Erythroblast (primary cell): Measurements from ENCODE around the gene TULP1.
"Not testable (repeated sequence)": the region's sequence is repeated elsewhere in the genome, so short reads cannot be mapped to it uniquely, and the experiment has no call there.

Experiments
- DNase-seq, 2 experiments: peaks; one replicate each; lab custom pipeline; 2025; lab: John Stamatoyannopoulos, UW
- GATA1 ChIP-seq: IDR thresholded peaks from 2 replicates; pipeline ENCODE4 v1.6.1; 2011; ENCODE audit warnings: low read depth, mild to moderate bottlenecking, control low read depth, low read length, moderate library complexity
- POLR2A ChIP-seq: IDR thresholded peaks from 2 replicates; pipeline ENCODE4 v1.6.1; 2011; ENCODE audit warnings: mild to moderate bottlenecking, low read length

TULP1 gene

DNA sequence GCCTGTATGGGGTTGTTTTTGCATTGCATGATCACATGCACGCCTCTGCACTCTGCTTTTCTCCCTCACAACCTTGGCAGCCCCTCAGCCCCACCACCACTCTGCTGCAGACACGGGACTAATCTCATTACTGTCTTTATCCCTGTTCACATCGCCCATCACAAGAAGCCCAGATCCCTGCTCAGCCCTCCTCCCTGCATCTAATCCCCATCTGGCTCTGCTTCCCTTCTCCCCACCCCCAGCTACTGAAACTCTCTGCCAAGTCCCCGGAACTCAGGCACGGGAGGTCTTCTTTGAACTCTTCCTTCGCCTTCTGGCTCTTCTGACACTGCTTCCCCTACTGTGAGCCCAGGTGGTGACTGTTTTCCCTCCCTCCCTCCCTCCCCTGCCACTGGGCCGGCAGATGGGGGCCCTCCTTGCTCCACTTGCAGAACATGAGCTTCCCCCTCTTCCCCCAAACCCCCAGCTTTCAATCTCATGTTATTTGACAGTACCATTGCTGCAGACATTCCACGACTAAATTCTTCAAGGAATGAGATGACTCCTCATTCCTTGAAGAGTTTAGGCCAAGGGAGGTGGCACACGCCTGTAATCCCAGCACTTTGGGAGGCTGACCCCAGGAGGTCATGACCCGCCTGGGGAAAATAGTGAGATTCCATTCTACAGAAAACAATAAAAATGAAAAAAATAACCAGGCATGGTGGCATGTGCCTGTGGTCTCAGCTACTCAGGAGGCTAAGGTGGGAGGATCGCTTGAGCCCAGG is 21.9 kb upstream of the TULP1 start:
- TF ChIP-seq GATA1 = no peak
- DNase-seq = no peak

DNA sequence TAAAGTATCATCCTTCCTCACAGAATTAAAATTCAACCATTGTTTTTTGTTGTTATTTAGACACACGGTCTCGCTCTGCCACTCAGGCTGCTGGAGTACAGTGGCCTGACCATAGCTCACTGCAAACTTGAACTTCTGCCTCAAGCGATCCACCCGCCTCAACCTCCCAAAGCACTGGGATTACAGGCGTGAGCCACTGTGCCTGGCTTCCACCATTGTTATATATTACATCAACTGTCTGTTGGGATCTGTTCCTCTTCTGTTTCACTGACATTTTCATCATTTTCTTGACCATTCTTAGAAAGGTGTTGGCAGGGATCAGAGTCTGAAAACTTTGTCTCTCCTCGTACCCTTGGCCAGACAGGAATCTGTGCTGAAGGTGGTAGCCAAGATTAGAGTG is 21.3 kb upstream of the TULP1 start:
- TF ChIP-seq POLR2A (no peak), GATA1 (no peak)
- no peak for DNase-seq

DNA sequence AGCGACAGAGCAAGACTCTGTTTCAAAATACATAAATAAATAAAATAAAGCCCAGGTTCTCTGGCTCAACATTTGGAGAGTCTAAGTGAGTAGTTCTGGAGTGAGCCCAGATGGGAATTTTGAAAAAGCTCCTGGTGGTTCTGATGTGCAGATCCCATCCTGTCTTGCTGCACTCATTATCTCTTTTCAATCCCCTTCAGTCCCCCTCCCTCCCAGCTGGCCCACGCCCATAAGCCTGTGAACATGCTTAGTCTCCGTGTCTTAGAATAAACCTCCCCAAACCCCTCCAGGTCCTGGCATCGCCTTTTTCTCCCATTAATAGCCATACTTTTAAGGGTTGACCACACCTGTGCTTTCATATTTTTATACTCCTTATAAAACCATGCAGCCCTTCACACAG is 19.4 kb upstream of the TULP1 start:
- no peak for DNase-seq
- TF ChIP-seq POLR2A (no peak), GATA1 (no peak)

- no peak for DNase-seq
- no peak for TF ChIP-seq GATA1
- no peak for TF ChIP-seq POLR2A
Measured at GRCh38 chr6:35524380-35525020, 11.8 kb upstream of the TULP1 start.

DNA sequence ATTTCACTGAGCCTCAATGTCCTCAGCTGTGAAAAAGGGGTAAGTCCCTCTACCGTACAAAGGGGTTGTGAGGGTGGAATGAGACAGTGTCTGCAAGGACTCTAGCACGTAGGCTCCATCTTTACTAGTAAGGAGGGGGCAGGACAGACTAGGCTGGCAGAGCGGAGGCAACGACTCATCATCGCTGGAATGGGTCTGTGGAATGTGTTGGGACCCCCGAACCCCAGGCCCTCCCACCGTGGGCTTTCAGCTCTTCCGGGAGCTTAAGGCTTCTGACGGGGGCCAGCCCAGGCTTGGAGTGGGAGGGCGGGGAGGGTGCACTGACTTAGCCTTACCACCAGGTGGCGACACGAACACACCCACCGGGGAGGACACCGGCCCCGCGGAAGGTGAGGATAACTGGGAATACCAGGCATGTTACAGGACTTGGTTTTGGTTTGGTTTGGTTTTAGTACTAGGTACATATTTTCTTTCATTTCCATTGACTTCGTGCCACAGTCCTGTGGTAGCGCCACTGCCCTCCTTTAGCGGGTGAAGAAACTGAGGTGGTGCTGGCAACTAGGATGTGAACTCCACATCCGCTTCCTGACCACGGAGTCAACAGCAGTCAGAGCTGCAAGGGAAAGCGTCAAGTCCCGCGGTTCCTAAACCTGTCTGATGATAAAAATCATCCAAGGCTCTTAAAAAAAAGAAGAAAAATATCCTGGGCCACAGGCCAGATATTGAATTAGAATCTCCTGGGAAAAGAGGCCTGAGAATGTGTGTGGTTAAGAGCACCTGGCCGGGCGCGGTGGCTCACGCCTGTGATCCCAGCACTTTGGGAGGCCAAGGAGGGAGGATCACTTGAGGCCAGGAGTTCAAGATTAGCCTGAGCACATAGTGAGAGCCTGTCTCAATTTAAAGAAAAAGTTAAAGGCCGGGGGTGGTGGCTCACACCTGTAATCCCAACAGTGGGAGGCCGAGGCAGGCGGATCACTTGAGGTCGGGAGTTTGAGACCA is 10.3 kb upstream of the TULP1 start:
- DNase-seq = peak; percentile 51 to 78
- TF ChIP-seq GATA1 (no peak), POLR2A (no peak)

DNA sequence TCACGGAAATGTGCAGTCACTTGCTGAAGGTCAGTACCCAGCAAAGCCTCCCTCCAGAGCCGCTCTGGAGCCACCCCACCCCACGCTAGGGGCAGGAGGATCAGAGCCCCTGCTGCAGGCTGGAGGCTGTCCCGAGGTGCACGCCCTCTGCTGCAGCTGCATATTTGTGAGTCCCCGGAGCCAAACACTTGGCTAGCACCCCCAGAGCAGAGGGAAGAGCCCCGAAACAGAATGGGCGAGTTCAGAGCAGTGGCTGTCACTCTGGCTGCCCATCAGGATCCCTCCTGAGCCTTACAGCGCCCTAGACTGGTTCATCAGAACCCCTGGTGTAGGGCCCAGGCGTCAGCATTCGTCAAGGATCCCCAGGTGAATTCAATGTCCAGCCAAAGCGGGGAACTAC is 9.5 kb upstream of the TULP1 start:
- TF ChIP-seq POLR2A (no peak), GATA1 (no peak)
- DNase-seq = no peak

GRCh38 chr6:35521235-35521634 is 8.5 kb upstream of the TULP1 start:
- TF ChIP-seq GATA1 = no peak
- no peak for TF ChIP-seq POLR2A
- DNase-seq = no peak

DNA sequence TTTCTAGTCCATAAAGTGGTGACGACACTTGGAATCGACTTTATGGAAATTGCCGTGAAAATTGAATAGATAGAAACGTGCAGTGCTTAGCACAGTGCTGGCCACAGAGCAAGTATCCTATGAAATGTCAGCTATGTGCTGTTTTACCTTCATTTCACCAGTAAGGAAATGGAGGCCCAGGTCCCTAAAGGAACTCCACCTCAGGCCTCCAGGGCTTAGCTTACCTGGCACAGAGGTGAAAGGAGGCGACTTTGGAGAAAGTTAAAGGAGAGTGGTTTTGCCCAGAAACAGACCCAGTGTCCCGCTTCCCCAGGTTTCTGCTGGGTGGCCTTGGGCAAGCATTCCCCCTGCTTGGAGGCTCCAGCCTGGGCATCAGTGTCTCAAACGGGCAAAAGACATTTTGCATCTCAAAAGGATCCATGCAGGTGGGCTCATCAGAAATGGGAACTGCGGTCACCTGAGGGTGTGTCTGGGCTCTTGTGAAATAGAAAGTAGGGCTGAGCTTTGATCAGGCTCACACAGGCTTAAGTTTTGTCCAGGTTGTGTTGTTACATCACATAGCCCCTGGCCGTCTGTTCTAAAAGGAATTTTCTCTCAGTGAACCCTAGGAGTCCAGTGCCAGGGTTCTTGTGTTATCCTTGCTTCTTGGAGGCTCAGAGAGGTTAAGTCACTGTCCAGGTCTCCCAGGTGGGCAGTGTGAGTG is 6.8 kb upstream of the TULP1 start:
- no peak for DNase-seq
- TF ChIP-seq GATA1 = no peak
- TF ChIP-seq POLR2A = no peak

DNA sequence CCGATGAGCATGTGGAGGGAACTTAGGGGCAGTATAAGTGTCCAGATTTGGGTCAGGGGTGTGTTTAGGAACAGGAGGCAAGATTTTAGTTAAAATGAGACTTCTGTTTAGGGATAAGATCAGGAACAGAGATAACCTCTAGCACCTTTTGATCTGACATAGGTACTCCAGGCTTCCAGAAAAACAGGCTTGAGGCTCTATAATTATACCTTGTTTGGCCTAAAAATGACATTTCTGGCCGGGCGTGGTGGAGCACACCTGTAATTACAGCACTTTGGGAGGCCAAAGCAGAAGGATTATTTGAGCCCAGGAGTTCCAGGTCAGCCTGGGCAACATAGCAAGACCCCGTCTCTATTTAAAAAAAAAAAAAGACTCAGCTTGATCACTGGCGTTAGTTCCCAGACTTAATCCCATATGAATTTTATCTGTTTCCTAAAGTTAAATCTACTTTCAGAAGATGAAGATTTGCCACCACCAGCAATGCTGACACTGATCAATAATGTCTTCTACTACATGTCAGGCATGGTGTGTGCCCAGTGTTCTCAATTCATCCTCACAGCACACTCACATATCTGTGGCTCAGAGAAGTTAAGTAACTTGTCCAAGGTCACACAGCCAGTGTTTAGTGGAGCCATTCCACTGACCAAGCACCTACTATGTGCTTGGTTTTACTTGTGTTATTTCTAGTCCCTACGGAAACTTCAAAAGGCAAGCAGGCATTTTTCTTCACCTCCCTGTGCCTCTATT is 6.0 kb upstream of the TULP1 start:
- TF ChIP-seq POLR2A (no peak), GATA1 (no peak)
- no peak for DNase-seq

DNA sequence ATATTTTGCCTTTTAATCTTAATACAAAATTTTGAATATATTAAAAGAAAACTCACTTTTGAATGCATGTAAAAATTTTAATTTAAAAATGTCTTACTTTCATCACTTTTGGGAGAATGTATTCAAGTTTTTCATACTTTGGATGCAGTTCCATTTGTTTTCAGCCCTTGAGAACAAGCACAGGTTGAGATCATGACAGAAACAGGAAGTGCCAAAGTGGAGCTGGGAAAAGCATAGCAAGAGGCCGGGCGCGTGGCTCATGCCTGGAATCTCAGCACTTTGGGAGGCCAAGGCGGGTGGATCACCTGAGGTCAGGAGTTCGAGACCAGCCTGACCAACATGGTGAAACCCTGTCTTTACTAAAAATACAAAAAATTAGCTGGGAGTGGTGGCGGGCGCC is 5.3 kb upstream of the TULP1 start:
- not testable (repeated sequence) for DNase-seq

GRCh38 chr6:35516712-35517111 is 4.0 kb upstream of the TULP1 start:
- no peak for DNase-seq
- TF ChIP-seq GATA1 (no peak), POLR2A (no peak)

GRCh38 chr6:35515939-35516338 is 3.2 kb upstream of the TULP1 start:
- DNase-seq = not testable (repeated sequence)

- no peak for TF ChIP-seq POLR2A
- TF ChIP-seq GATA1 = no peak
Measured at GRCh38 chr6:35514587-35514986, 1.9 kb upstream of the TULP1 start.

More at GRCh38 chr6:35514587-35514986, 1.9 kb upstream of the TULP1 start:
- DNase-seq = no peak
